ENCODE measurements around the gene SCGB3A1. TPM values are rescaled to one million over a fixed set of nuclear protein-coding genes. Genes with fewer than 3 reads are reported as not detected.

Gene SCGB3A1
- total RNA-seq, 1 experiment from 2014 or later = not detected

GRCh38 chr5:180586204-180586603 lies 5.1 kb downstream of the SCGB3A1 start (continued):
- TF ChIP-seq STAT6 (CRISPR knock-in tag; conservative IDR thresholded peaks at IDR 0.05; ENCODE audit: low read depth) (no peak), SMAD3 (CRISPR knock-in tag; IDR thresholded peaks at IDR 0.05; ENCODE audit: borderline replicate concordance) (no peak), ZNF396 (CRISPR knock-in tag; IDR thresholded peaks at IDR 0.05; ENCODE audit: borderline replicate concordance) (no peak), ARID4B (CRISPR knock-in tag; IDR thresholded peaks at IDR 0.05; ENCODE audit: borderline replicate concordance) (no peak), FOXP4 (CRISPR knock-in tag; IDR thresholded peaks at IDR 0.05) (no peak), GRHL2 (CRISPR knock-in tag; IDR thresholded peaks at IDR 0.05; ENCODE audit: insufficient replicate concordance, severe bottlenecking) (no peak), GABPB1 (CRISPR knock-in tag; IDR thresholded peaks at IDR 0.05) (no peak)

GRCh38 chr5:180583738-180584137 lies 7.6 kb downstream of the SCGB3A1 start:
- H3K4me3 Mint-ChIP-seq = no peak overlapping the region
- CTCF ChIA-PET = interaction anchor here (1.2 kb wide), 1 partner anchor 9 kb away, joined by 3 read pairs; no protein-coding TSS in a partner anchor
- POLR2A ChIA-PET = interaction anchor here (0.5 kb wide), 1 partner anchor 16 kb away, joined by 6 read pairs; no protein-coding TSS in a partner anchor
- ATAC-seq (no peak), DNase-seq (ENCODE audit: low spot score) (no peak)
- H3K27ac Mint-ChIP-seq = no peak overlapping the region
- H3K36me3 Mint-ChIP-seq = no peaks in the 10 kb centered on the region
- peaks cover 8% of the 10 kb centered on the region for H3K27me3 Mint-ChIP-seq (ENCODE audit: low read depth)
- H3K4me1 Mint-ChIP-seq = no peaks in the 10 kb centered on the region
- no peaks in the 10 kb centered on the region for H3K9me3 Mint-ChIP-seq
- TF ChIP-seq PRDM15 (CRISPR knock-in tag; IDR thresholded peaks at IDR 0.05) = no peak
- no peak for TF ChIP-seq MAX (CRISPR knock-in tag; IDR thresholded peaks at IDR 0.05)
- no peak for TF ChIP-seq ZNF423 (CRISPR knock-in tag; IDR thresholded peaks at IDR 0.05)
- no peak for TF ChIP-seq IRF2 (CRISPR knock-in tag; IDR thresholded peaks at IDR 0.05; ENCODE audit: borderline replicate concordance, low read depth)
- TF ChIP-seq NFE2L1 (CRISPR knock-in tag; IDR thresholded peaks at IDR 0.05) = no peak
- no peak for TF ChIP-seq ZNF317 (CRISPR knock-in tag; IDR thresholded peaks at IDR 0.05; ENCODE audit: borderline replicate concordance, low read depth)
- no peak for TF ChIP-seq E2F5 (CRISPR knock-in tag; IDR thresholded peaks at IDR 0.05)
- TF ChIP-seq HMGXB4 (CRISPR knock-in tag; IDR thresholded peaks at IDR 0.05) = no peak
- TF ChIP-seq SMAD4 (CRISPR knock-in tag; IDR thresholded peaks at IDR 0.05) = no peak
- no peak for TF ChIP-seq JAZF1 (CRISPR knock-in tag; IDR thresholded peaks at IDR 0.05)
- TF ChIP-seq ZSCAN18 (CRISPR knock-in tag; IDR thresholded peaks at IDR 0.05) = no peak
- no peak for TF ChIP-seq ZNF219 (CRISPR knock-in tag; IDR thresholded peaks at IDR 0.05; ENCODE audit: borderline replicate concordance)

Data from WTC11 (cell line).